Coronary artery (tissue), 2 donors: Measurements from ENCODE around the gene CMC1.
A peak's percentile ranks its signal among the peaks of the same experiment; 100 is the strongest.

Experiments
- DNase-seq: peaks from one replicate; pipeline ENCODE4 v3.0.0-alpha.2; 2017; ENCODE audit warnings: low spot score
- H3K27ac ChIP-seq, 2 donors: fragments of 200-600 bp; sonication (generic); one replicate each; pipeline ENCODE4 v1.5.1; 2016 to 2019
- H3K4me3 ChIP-seq: fragments of 200-600 bp; sonication (generic); 2 replicates; pipeline ENCODE4 v1.5.1; 2016; ENCODE audit warnings: mild to moderate bottlenecking, moderate library complexity
- TF ChIP-seq, protein P1 (sequence below): fragments of 200-600 bp; sonication (generic); IDR thresholded peaks from one replicate; pipeline ENCODE4 v1.5.1; 2019; ENCODE audit warnings: antibody characterized with exemption

The CMC1 gene

DNA sequence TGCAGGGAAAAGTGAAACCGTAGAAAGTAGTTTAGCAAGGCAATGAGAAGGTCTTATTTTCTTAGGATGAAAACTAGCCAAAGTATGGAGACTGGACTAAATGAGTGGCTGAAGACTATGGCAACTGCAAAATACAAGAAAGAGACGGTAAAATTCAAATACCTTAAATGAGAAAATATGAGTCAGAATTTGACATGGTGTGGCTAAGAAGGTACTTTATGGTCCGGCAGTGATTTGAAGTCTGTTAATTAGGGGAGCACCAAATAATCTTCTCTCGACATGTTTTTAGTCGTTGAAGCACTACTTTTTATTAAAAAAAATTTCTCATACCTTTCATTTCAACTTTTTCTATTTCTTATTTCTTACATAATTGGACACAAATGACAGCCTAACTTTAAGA, 12.8 kb upstream of the CMC1 start:
- no peak overlapping the region for H3K27ac ChIP-seq
- no peak for DNase-seq
- no peak overlapping the region for H3K4me3 ChIP-seq
- TF ChIP-seq, protein P1, sequence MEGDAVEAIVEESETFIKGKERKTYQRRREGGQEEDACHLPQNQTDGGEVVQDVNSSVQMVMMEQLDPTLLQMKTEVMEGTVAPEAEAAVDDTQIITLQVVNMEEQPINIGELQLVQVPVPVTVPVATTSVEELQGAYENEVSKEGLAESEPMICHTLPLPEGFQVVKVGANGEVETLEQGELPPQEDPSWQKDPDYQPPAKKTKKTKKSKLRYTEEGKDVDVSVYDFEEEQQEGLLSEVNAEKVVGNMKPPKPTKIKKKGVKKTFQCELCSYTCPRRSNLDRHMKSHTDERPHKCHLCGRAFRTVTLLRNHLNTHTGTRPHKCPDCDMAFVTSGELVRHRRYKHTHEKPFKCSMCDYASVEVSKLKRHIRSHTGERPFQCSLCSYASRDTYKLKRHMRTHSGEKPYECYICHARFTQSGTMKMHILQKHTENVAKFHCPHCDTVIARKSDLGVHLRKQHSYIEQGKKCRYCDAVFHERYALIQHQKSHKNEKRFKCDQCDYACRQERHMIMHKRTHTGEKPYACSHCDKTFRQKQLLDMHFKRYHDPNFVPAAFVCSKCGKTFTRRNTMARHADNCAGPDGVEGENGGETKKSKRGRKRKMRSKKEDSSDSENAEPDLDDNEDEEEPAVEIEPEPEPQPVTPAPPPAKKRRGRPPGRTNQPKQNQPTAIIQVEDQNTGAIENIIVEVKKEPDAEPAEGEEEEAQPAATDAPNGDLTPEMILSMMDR: no peak

DNA sequence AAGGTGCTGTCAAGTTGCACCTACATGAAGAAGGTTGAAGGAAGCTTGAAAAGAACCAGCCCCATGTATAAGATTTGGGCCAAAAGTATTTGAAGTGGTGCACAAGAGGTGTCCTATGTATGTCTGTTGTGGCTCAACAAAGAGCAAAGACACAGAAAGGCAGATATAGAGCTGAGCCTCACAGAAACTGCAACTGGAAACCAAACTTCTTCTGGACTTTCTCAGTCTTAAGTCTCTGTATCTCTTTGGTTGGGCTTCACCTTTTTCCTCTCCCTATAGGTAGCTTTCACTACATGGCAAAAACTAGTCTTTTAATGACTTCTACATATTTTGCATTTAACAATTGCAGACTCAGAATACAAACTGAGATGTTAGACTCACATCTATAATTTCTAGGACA, 8.8 kb upstream of the CMC1 start:
- H3K4me3 ChIP-seq: no peak overlapping the region
- no peak for DNase-seq
- TF ChIP-seq, protein P1: no peak
- no peak overlapping the region for H3K27ac ChIP-seq

DNA sequence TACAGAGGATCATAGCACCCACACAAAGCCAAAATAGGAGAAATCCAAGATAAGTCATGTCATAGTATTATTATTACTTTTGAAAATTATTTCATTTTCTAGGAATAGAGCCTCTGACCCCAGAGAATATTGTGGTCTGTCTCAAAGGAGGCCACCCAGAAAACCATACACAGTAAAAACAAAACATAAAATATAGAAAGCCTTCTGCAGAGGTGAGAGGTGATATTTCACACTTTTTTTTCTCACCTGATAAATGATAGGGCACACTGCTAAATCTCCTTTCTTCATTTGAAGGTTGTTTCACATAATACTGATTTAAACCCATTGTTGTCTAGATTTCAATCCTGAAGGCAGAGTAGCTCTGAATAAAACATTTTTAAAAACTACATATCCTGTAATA, 7.0 kb upstream of the CMC1 start:
- Histone ChIP-seq H3K27ac (no peak overlapping the region), H3K4me3 (no peak overlapping the region)
- no peak for DNase-seq
- TF ChIP-seq, protein P1: no peak

DNA sequence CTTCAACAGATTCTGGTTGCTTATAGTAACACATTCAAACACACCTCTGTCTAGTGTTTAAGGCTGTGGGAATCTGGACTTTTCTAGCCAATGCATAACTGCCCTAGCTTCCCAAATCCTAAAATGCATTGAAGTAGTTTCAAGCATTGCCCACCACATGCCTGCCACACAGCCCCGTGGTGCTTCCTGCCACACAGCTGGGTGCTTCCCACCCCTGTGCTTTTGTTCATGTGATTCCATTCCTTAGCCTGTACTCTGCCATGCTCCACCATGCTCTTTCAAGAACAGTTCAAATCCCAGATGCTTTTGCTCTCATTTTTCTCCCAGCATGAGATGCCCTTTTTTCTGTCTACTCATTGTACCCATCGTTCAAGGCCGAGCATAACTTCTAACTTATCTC, 2.3 kb upstream of the CMC1 start:
- DNase-seq: no peak
- Histone ChIP-seq H3K4me3 (no peak overlapping the region), H3K27ac (no peak overlapping the region)
- TF ChIP-seq, protein P1: no peak

DNA sequence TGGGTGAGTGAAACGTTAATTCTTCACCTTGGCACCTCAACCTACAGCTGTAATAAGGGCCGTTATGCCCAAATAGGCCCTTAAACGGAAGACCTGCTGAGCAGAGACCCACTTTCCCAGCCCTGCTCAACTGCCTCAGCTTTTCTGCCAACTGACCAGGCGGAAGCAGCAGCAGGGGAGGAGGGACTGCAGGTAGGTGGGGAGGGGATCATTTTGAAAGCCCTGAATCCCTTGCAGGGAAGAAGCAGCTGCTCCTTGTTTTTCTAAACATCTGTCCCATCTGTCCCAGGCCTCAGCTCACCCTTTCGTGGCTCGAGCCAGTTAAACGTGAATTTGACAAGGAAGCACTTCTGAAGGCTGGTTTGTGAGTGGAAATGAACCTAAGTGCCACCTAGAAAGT, 978 bp upstream of the CMC1 start:
- TF ChIP-seq, protein P1: no peak
- no peak for DNase-seq
- peak overlapping the region; percentile 89 for H3K4me3 ChIP-seq
- H3K27ac ChIP-seq: no peak overlapping the region

DNA sequence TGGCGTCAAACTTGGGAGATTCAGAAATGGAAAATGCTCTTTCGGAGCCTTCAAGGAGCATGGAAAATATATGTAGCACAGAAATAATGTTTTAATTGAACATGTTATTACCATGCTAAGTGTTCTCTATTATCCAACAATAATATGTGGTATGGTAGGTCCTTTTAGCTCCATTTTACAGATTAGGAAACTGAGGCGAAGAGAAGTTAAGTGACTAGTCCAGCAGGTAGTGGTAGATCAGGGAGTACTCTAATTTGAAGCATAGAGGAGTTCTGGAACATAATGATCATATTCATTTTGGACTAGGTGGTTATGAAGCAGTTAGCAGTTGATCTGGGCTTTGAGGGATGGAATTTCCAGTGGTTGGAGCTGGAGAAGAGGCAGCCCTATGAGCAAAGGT, 1.1 kb downstream of the CMC1 start:
- Histone ChIP-seq H3K27ac (no peak overlapping the region), H3K4me3 (peak overlapping the region; percentile 89)
- no peak for DNase-seq
- TF ChIP-seq, protein P1: no peak

DNA sequence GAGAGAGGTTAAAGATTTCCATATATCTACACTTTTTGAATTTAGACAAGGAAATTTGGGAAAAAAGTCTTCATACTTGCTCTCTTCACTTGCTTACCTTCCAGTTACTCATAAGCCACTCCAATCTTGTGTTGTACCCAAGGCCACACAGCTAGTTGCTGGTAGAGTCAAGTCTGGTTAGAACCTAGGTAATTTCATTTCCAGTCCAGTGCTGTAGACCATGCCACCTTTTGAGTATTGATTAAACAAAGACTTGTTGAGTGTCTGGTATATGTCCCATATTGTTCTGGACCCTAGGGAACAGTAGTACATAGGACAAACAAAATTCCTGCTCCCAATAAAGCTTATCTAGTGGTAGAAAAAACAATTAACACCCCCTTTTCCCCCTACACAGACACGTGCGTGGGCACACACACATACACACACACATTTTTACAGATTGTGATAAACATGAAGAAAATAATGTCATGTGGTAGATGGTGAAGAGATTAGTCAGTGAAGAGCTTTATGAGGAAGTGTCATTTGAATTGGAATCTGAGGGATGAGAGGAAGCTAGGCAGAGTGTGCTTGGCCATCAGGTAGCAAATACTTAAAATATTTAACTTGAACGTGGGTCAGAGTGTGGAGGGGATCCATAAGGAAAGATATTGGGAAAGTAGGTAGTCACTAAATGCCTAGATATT, 2.1 kb downstream of the CMC1 start:
- no peak overlapping the region for H3K4me3 ChIP-seq
- TF ChIP-seq, protein P1: no peak
- DNase-seq: no peak
- no peak overlapping the region for H3K27ac ChIP-seq
